GM12878 (cell line): ENCODE measurements around the gene TSC2. TPM values are rescaled to one million over a fixed set of nuclear protein-coding genes. Genes with fewer than 3 reads are reported as not detected.

Experiments
- ASH2L ChIP-seq: fragments of 300-600, 200-600 bp; sonication (generic); IDR thresholded peaks from 2 replicates; pipeline ENCODE4 v1.6.1; 2017; ENCODE audit warnings: low read depth, mild to moderate bottlenecking, borderline replicate concordance
- ATF7 ChIP-seq: fragments of 450-650 bp; IDR thresholded peaks from 2 replicates; pipeline ENCODE4 v1.6.1; 2016; ENCODE audit warnings: low read depth, mild to moderate bottlenecking
- E2F4 ChIP-seq: IDR thresholded peaks from 2 replicates; pipeline ENCODE4 v1.6.1; 2012; ENCODE audit warnings: low read depth, low read length, improper control_type of control experiment
- E2F8 ChIP-seq: fragments of 450-650 bp; IDR thresholded peaks from 2 replicates; pipeline ENCODE4 v1.6.1; 2018; ENCODE audit warnings: mild to moderate bottlenecking, low read depth, moderate library complexity; ENCODE audit not compliant: partially characterized antibody
- GATAD2B ChIP-seq: fragments of 450-650 bp; conservative IDR thresholded peaks from 2 replicates; pipeline ENCODE4 v1.6.1; 2017; ENCODE audit warnings: low read depth, mild to moderate bottlenecking, moderate library complexity
- KDM1A ChIP-seq: fragments of 200-600 bp; sonication (generic); IDR thresholded peaks from 2 replicates; pipeline ENCODE4 v1.6.1; 2016; ENCODE audit warnings: borderline replicate concordance
- MLLT1 ChIP-seq: fragments of 450-650 bp; IDR thresholded peaks from 2 replicates; pipeline ENCODE4 v1.6.1; 2016; ENCODE audit warnings: mild to moderate bottlenecking
- PRDM15 ChIP-seq: fragments of 450-650 bp; formaldehyde crosslinking; IDR thresholded peaks from 2 replicates; pipeline ENCODE4 v1.4.0; 2020; ENCODE audit warnings: mild to moderate bottlenecking, moderate library complexity
- RAD51 ChIP-seq: fragments of 450-650 bp; IDR thresholded peaks from 2 replicates; pipeline ENCODE4 v1.6.1; 2016; ENCODE audit warnings: moderate library complexity, mild to moderate bottlenecking, inconsistent platforms
- SREBF2 ChIP-seq: IDR thresholded peaks from 2 replicates; pipeline ENCODE4 v1.6.1; 2012; ENCODE audit warnings: mild to moderate bottlenecking, low read length
- USF1 ChIP-seq: IDR thresholded peaks from 2 replicates; pipeline ENCODE4 v1.6.1; 2011; ENCODE audit warnings: borderline replicate concordance, low read depth, mild to moderate bottlenecking, moderate library complexity, mixed read lengths, low read length; ENCODE audit not compliant: insufficient read depth; ENCODE audit errors: extremely low read length
- USF2 ChIP-seq: IDR thresholded peaks from 2 replicates; pipeline ENCODE4 v1.6.1; 2011; ENCODE audit warnings: low read depth, low read length, improper control_type of control experiment, borderline replicate concordance
- ZBED1 ChIP-seq: IDR thresholded peaks from 2 replicates; pipeline ENCODE4 v1.6.1; 2016; ENCODE audit warnings: borderline replicate concordance
- ZNF24 ChIP-seq: fragments of 450-650 bp; IDR thresholded peaks from 2 replicates; pipeline ENCODE4 v1.6.1; 2017; ENCODE audit warnings: antibody characterized with exemption, mild to moderate bottlenecking
- ZSCAN29 ChIP-seq: fragments of 450-650 bp; IDR thresholded peaks from 2 replicates; pipeline ENCODE4 v1.6.1; 2017; ENCODE audit warnings: mild to moderate bottlenecking, moderate library complexity
- polyA plus RNA-seq, 11 experiments: library from polyadenylated mRNA; depleted of rRNA in 4 of 11; unstranded in 6 of 11; stranded (reverse) in 5 of 11; fragments of >200 nt; fragmentation: Nextera tagmentation in 4 of 11; fragmentation: Illumina TruSeq in 1 of 11; extraction: Ambion mirVana in 4 of 11; extraction: Trizol in 1 of 11; gene quantifications; 1 replicate in 1 of 11; 2 replicates in 10 of 11; pipeline versions ENCODE4 v1.2.1 to v1.2.3, GENCODE V29; 2011 to 2016; ENCODE audit warnings: inconsistent platforms in 2 of 11, missing spikeins in 2 of 11, low read depth in 1 of 11
- total RNA-seq, 4 experiments: library from RNA; depleted of rRNA in 3 of 4; stranded (reverse); fragments of >200 nt in 3 of 4; fragmentation: Illumina TruSeq in 1 of 4; extraction: Trizol in 1 of 4; gene quantifications; 2 replicates each; pipeline versions ENCODE4 v1.2.1 to v1.2.3, GENCODE V29; 2013 to 2021

The TSC2 gene
- total and polyA plus RNA-seq, 10 of the 15 experiments (the other 5 are each of a cell fraction or from before 2014, with no cell fraction given), result 1.6 to 77.0 (median 21.6) TPM

GRCh38 chr16:2023092-2024031 is 24.4 kb upstream of the TSC2 start (continued):
- no peak for TF ChIP-seq USF1
- no peak for TF ChIP-seq SREBF2
- no peak for TF ChIP-seq ASH2L
- TF ChIP-seq ZSCAN29, result no peak
- 0 out of 2 replicates have a peak, but pooled peaks have one; percentile 9 for TF ChIP-seq E2F4
- no peak for TF ChIP-seq ZNF24
- no peak for TF ChIP-seq E2F8
- no peak for TF ChIP-seq RAD51
- no peak for TF ChIP-seq PRDM15 (CRISPR knock-in tag)
- no peak for TF ChIP-seq GATAD2B
- no peak for TF ChIP-seq KDM1A
- TF ChIP-seq ZBED1, result no peak
- no peak for TF ChIP-seq ATF7
- TF ChIP-seq MLLT1, result 0 out of 2 replicates have a peak, but pooled peaks have one; percentile 22
- TF ChIP-seq USF2, result no peak
